Uterus (tissue), 2 donors: ENCODE results near the gene ASNSD1.

Experiments
- CTCF ChIP-seq, 4 experiments: fragments of 200-600 bp in 2 of 4; fragments of 450-650 bp in 2 of 4; sonication (generic) in 2 of 4; IDR thresholded peaks; one replicate each; pipeline ENCODE4 v1.5.1; 2016 to 2019; ENCODE audit warnings: antibody characterized with exemption in 4 of 4, mild to moderate bottlenecking in 2 of 4, moderate library complexity in 1 of 4
- POLR2A ChIP-seq, 2 donors: fragments of 450-650 bp; IDR thresholded peaks; one replicate each; pipeline ENCODE4 v1.6.1; 2016; ENCODE audit warnings: antibody characterized with exemption in 2 of 2, mild to moderate bottlenecking in 1 of 2, moderate library complexity in 1 of 2

GRCh38 chr2:189613077-189613636 is 48.1 kb upstream of the ASNSD1 start:
- TF ChIP-seq CTCF (IDR thresholded peaks at IDR 0.05) (no peak), POLR2A (IDR thresholded peaks at IDR 0.05) (no peak)
